ENCODE data around the gene RBM20. TPM values are rescaled to one million over a fixed set of nuclear protein-coding genes. Genes with fewer than 3 reads are reported as not detected.

RBM20 gene
- total and polyA plus RNA-seq, 12 donors = 0.07 to 2.3 (median 0.28) TPM; not detected in 2

DNA sequence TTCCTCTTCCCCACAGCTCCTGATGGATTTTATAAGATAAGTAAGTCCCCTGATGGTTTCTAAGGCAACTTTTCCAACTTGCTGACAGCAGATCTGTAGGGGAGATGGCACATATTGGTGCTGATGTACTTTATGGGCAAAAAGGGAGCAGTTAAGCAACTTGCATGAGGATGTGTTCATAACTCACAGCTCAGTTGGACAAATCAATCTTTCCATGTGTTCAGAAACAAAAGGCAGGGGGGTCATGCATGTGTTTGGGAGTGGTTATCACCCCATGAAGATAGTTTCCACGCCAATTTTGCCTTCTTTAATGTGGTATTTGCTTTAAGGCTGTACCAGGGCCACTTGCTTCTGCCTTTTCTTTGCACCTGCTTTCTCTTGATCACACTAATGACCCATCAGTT, 6.1 kb downstream of the RBM20 start:
- 50 to 75% (median 66%) methylated on average over 1 of the region's 1 CpG for WGBS, 4 donors
- intact Hi-C loops (cut with DNase I) = no loop called here
- H3K27me3 ChIP-seq = peaks cover 47% of the 10 kb centered on the region
- H3K36me3 ChIP-seq (replicated peaks in 1 of 2) = no peaks in the 10 kb centered on the region
- no peak for DNase-seq
- TF ChIP-seq, protein P1, sequence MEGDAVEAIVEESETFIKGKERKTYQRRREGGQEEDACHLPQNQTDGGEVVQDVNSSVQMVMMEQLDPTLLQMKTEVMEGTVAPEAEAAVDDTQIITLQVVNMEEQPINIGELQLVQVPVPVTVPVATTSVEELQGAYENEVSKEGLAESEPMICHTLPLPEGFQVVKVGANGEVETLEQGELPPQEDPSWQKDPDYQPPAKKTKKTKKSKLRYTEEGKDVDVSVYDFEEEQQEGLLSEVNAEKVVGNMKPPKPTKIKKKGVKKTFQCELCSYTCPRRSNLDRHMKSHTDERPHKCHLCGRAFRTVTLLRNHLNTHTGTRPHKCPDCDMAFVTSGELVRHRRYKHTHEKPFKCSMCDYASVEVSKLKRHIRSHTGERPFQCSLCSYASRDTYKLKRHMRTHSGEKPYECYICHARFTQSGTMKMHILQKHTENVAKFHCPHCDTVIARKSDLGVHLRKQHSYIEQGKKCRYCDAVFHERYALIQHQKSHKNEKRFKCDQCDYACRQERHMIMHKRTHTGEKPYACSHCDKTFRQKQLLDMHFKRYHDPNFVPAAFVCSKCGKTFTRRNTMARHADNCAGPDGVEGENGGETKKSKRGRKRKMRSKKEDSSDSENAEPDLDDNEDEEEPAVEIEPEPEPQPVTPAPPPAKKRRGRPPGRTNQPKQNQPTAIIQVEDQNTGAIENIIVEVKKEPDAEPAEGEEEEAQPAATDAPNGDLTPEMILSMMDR (IDR thresholded peaks at IDR 0.05) = no peak
- TF ChIP-seq POLR2A (IDR thresholded peaks at IDR 0.05) = no peak
- H3K4me3 ChIP-seq = no peak overlapping the region
- no peak overlapping the region for H3K27ac ChIP-seq
- H3K9me3 ChIP-seq (replicated peaks in 1 of 3) = no peaks in the 10 kb centered on the region
- no peaks in the 10 kb centered on the region for H3K4me1 ChIP-seq (replicated peaks in 1 of 2)

DNA sequence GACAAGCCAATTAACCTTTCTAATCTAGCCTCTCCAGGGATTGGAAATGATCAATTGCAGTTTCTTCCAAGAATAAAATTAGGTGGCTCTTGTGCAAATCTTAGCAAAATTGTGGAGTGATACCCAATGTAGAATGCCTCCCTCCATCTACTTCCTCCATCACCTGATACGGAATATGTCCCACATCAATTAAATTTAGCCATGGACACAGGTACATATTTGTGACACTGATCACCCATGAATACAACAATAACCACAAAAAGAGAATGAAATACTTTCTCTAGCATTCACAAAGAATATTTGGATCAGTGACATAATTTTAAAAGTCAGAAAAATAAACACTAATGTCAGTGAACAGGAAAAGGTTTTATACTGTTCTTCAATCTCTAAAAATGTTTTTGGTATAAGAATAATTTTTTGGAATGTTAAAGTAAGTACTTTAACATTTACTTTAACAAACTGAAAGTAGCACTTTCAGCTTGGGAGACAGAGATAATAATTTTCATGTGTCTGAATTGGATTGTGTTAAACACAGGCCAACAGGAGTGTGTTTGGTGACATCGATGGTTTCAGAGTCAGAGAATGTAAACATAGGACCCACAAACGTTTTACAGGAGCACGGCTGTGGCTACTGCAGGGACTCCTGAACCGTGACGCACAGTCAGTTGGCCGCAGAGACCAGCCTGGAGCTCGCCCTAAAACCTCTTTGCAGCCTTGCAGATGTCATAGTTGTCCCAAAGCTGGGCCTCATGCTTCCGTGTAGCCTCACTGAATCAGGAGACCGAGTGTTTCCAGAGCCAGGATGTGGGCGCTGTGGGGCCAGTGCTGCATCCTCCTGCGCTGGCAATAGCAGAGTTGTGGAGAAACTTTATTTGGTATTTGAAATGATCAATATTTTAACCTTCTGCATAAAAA, 7.2 kb downstream of the RBM20 start:
- no peak overlapping the region for H3K27ac ChIP-seq
- TF ChIP-seq, protein P1 (IDR thresholded peaks at IDR 0.05) = no peak
- TF ChIP-seq POLR2A (IDR thresholded peaks at IDR 0.05) = no peak
- 54 to 67% (median 64%) methylated on average over 12 of the region's 12 CpGs for WGBS, 4 donors

DNA sequence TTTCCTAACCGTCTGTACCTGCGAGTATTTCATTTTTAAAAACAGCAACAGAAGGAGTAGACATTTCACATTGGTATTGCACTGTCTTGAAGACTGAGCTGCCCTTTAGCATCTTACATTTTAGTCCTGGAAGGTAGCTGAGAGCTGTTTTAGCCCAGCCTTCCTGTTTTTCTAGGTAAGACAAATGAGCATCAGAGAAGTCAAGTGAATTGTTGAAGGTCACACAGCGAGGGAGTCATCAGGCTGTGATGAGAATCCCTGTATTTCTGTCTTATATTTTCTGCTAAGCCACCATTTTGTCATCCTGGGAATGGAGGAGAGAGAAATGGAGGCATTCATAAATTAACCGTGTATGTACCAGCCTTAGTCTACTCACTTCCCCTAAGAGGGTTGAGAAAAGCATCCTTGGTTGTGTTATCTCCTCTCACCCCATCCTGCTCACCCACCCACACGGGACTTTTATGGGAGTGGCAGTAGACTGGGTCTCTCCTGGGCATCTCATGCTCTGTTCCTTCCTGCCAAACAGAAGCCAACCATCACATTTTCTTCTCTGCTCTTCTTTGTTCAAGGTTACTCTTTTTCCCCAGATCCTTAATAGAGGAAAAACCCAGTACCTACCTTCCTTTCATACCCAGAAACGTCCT, 8.5 kb downstream of the RBM20 start:
- no peak overlapping the region for H3K4me3 ChIP-seq
- no peak for TF ChIP-seq POLR2A (IDR thresholded peaks at IDR 0.05)
- TF ChIP-seq, protein P1 (IDR thresholded peaks at IDR 0.05) = no peak
- H3K4me1 ChIP-seq (replicated peaks in 1 of 2) = no peaks in the 10 kb centered on the region
- intact Hi-C loops (cut with DNase I) = no loop called here
- WGBS, 4 donors = 62 to 73% (median 66%) methylated on average over 6 of the region's 6 CpGs
- H3K27me3 ChIP-seq = peaks cover 27% of the 10 kb centered on the region
- H3K9me3 ChIP-seq (replicated peaks in 1 of 3) = no peaks in the 10 kb centered on the region
- H3K36me3 ChIP-seq (replicated peaks in 1 of 2) = no peaks in the 10 kb centered on the region
- DNase-seq = no peak
- no peak overlapping the region for H3K27ac ChIP-seq

More for the DNA sequence above, 7.2 kb downstream of the RBM20 start:
- no peak overlapping the region for H3K4me3 ChIP-seq
- peaks cover 40% of the 10 kb centered on the region for H3K27me3 ChIP-seq
- no peaks in the 10 kb centered on the region for H3K9me3 ChIP-seq (replicated peaks in 1 of 3)
- no peaks in the 10 kb centered on the region for H3K4me1 ChIP-seq (replicated peaks in 1 of 2)
- intact Hi-C loops (cut with DNase I) = no loop called here
- H3K36me3 ChIP-seq (replicated peaks in 1 of 2) = no peaks in the 10 kb centered on the region
- no peak for DNase-seq

DNA sequence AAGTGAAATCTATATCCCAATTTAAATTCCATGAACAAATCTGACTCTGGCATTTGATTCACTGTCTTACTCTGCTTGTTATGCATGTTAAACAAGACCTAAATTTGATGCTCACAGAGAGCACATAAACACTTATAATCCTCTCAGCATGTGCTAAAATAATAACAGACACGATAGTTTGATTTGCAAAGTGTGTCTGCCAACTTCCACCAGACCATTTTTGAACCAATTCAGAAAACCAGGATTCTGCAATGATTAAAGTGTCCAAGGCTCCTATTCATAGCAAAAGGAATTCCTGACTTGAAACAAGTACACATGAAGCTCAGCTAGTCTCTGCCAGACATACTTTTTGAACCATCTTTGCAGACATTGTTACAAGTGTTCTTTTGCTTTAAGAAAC, 11.2 kb downstream of the RBM20 start:
- no peak for DNase-seq
- TF ChIP-seq, protein P1 (IDR thresholded peaks at IDR 0.05) = no peak
- no peak for TF ChIP-seq POLR2A (IDR thresholded peaks at IDR 0.05)
- no peak overlapping the region for H3K4me3 ChIP-seq
- H3K27me3 ChIP-seq = peaks cover 2% of the 10 kb centered on the region
- 42 to 55% (median 44%) methylated on average over 1 of the region's 1 CpG for WGBS, 4 donors
- H3K36me3 ChIP-seq (replicated peaks in 1 of 2) = no peaks in the 10 kb centered on the region
- H3K27ac ChIP-seq = no peak overlapping the region
- no peaks in the 10 kb centered on the region for H3K4me1 ChIP-seq (replicated peaks in 1 of 2)
- no peaks in the 10 kb centered on the region for H3K9me3 ChIP-seq (replicated peaks in 1 of 3)
- intact Hi-C loops (cut with DNase I) = no loop called here

All from adrenal gland (tissue), 12 donors.